Superior temporal gyrus (tissue), 1 donor: Measurements from ENCODE around the gene UNC13C.
A peak's percentile ranks its signal among the peaks of the same experiment; 100 is the strongest.
"Not testable (repeated sequence)": the region's sequence is repeated elsewhere in the genome, so short reads cannot be mapped to it uniquely, and the experiment has no call there.

Experiments used
- DNase-seq: peaks from one replicate; pipeline ENCODE4 v3.0.0-alpha.2; 2016; ENCODE audit errors: extremely low spot score

UNC13C gene

GRCh38 chr15:53978253-53978906, at the start of gene UNC13C:
Gene UNC13C (plus strand): TSS chr15:53978441. CDS start chr15:54012904, 34,463 bp downstream.
- DNase-seq = peak; percentile 48

- no peak for DNase-seq
Observed at GRCh38 chr15:53936137-53936536, 42.1 kb upstream of the UNC13C start.

- not testable (repeated sequence) for DNase-seq
Observed at GRCh38 chr15:53937632-53938031, 40.6 kb upstream of the UNC13C start.

- no peak for DNase-seq
Observed at GRCh38 chr15:53950572-53950971, 27.7 kb upstream of the UNC13C start.

GRCh38 chr15:53955396-53955795, 22.8 kb upstream of the UNC13C start:
- no peak for DNase-seq

GRCh38 chr15:53962646-53963561, 15.3 kb upstream of the UNC13C start:
- DNase-seq = peak; percentile 38

GRCh38 chr15:53963801-53964200, 14.4 kb upstream of the UNC13C start:
- peak; percentile 41 for DNase-seq

- no peak for DNase-seq
Observed at GRCh38 chr15:53974121-53974520, 4.1 kb upstream of the UNC13C start.

GRCh38 chr15:53974813-53975212, 3.4 kb upstream of the UNC13C start:
- DNase-seq = no peak

GRCh38 chr15:53976844-53977392, 1.3 kb upstream of the UNC13C start:
- DNase-seq = peak; percentile 29

GRCh38 chr15:53979051-53979788, 979 bp downstream of the UNC13C start:
- peak; percentile 46 for DNase-seq

- no peak for DNase-seq
Observed at GRCh38 chr15:53980021-53980420, 1.8 kb downstream of the UNC13C start.

GRCh38 chr15:53982071-53982680, 3.9 kb downstream of the UNC13C start:
- DNase-seq = peak; percentile 30

GRCh38 chr15:53982876-53983275, 4.6 kb downstream of the UNC13C start:
- DNase-seq = peak; percentile 41

- no peak for DNase-seq
Observed at GRCh38 chr15:53984221-53984620, 6.0 kb downstream of the UNC13C start.

GRCh38 chr15:53985562-53985961, 7.3 kb downstream of the UNC13C start:
- DNase-seq = no peak

- DNase-seq = no peak
Observed at GRCh38 chr15:53987480-53987879, 9.2 kb downstream of the UNC13C start.

GRCh38 chr15:54007256-54007655, 29.0 kb downstream of the UNC13C start:
- no peak for DNase-seq

GRCh38 chr15:54011656-54012055, 33.4 kb downstream of the UNC13C start:
- DNase-seq = no peak

GRCh38 chr15:54014067-54014655, 35.9 kb downstream of the UNC13C start:
- no peak for DNase-seq

GRCh38 chr15:54017251-54017650, 39.0 kb downstream of the UNC13C start:
- DNase-seq = no peak
